Mesodermal cell (in vitro differentiated cells): ENCODE measurements around the gene ADNP.

Experiments
- H3K27ac ChIP-seq: 2 replicates; pipeline ENCODE4 v1.7.0; 2013; ENCODE audit warnings: mild to moderate bottlenecking, low read depth, low read length, moderate library complexity; ENCODE audit not compliant: severe bottlenecking
- H3K36me3 ChIP-seq: 2 replicates; pipeline ENCODE4 v1.7.1; 2013; ENCODE audit warnings: mild to moderate bottlenecking, low read length, moderate library complexity; ENCODE audit not compliant: control insufficient read depth, insufficient read depth
- H3K4me1 ChIP-seq: one replicate; pipeline ENCODE4 v1.7.1; 2013; ENCODE audit warnings: mild to moderate bottlenecking, low read length; ENCODE audit not compliant: insufficient read depth, control insufficient read depth, poor library complexity, severe bottlenecking
- H3K4me3 ChIP-seq: 2 replicates; pipeline ENCODE4 v1.7.0; 2013; ENCODE audit warnings: low read length, control low read depth, mild to moderate bottlenecking; ENCODE audit not compliant: insufficient read depth, poor library complexity, severe bottlenecking; ENCODE audit errors: extremely low read depth
- H3K9me3 ChIP-seq: 2 replicates; pipeline ENCODE4 v1.7.1; 2013; ENCODE audit warnings: mild to moderate bottlenecking, low read length, moderate library complexity; ENCODE audit not compliant: control insufficient read depth
- WGBS, 2 experiments: methylation state at CpG; one replicate each; pipeline ENCODE4 v1.1.5; 2013; ENCODE audit warnings: missing lambda C conversion rate in 2 of 2; ENCODE audit not compliant: insufficient coverage in 2 of 2; 5-methylcytosine and 5-hydroxymethylcytosine counted together

Gene ADNP

DNA sequence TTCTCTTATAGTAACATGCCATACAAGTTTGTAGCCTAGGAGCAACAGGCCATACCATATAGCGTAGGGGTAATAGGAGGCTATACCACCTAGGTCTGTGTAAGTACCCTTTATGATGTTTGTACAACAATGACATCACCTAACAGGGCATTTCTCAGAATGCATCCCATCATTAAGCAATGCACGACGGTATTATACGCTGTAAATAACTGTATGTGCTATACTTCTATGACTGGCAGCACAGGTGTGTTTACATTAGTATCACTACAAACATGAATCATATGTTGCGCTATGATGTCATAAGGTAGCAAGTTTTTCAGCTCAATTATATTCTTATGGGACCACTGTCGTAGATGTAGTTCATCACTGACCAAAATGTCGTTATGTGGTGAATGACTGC, 31.0 kb downstream of the ADNP start:
- 100% methylated on average over 3 of the region's 7 CpGs; no CpG with 5 or more reads in 1 of the 2 experiments for WGBS, 2 experiments
- Histone ChIP-seq H3K4me3 (no peak overlapping the region), H3K36me3 (peaks cover 87% of the 10 kb centered on the region), H3K9me3 (no peaks in the 10 kb centered on the region), H3K27ac (no peak overlapping the region), H3K4me1 (no peaks in the 10 kb centered on the region)

DNA sequence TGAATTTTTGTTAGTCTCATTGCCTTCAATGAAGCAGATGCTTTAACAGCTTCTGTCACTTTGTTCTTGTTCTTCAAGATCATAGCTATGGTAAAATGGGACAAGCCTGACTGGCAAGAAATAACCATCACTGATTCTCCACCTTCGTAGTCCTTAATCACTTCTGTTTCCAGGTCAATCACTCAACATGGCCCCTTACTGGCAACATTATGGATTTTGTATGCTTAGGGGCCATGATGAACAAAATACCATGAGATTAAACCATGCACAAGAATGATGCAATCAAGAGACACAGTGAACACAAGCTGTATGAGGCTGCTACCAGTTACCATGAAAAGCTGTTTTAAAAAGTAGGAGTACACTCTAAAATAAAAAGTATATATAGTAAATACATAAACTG, 32.8 kb downstream of the ADNP start:
- Histone ChIP-seq H3K4me3 (no peak overlapping the region), H3K36me3 (peaks cover 99% of the 10 kb centered on the region), H3K4me1 (no peaks in the 10 kb centered on the region), H3K27ac (no peak overlapping the region), H3K9me3 (no peaks in the 10 kb centered on the region)
- 100% methylated on average over 1 of the region's 1 CpG; no CpG with 5 or more reads in 1 of the 2 experiments for WGBS, 2 experiments

DNA sequence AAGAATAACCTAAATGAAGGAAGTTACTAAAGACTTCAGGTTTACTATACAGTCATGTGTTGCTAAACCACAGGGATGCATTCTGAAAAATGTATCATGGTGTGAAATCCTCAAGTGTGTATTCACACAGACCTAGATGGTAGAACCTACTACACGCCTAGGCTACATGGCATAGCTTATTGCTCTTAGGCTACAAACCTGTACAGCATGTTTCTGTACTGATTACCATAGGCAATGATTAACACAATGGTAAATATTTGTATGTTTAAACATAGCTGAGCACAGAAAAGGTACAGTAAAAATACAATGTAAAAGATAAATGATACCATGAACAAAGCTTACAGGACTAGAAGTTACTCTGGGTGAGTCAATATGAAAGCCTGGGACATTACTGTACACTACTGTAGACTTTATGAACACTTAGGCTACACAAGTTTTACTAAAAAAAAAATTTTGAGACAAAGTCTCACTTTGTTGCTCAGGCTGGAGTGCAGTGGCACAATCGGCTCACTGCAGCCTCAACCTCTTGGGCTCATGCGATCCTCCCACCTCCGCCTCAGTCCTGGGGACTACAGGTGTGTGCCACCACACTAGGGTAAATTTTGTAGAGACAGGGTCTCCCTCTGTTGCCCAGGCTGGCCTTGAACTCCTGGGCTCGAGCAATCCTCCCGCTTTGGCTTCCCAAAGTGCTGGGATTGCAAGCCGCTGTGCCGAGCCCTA, 36.0 kb downstream of the ADNP start:
- Histone ChIP-seq H3K36me3 (peaks cover 99% of the 10 kb centered on the region), H3K9me3 (no peaks in the 10 kb centered on the region), H3K4me1 (no peaks in the 10 kb centered on the region), H3K4me3 (no peak overlapping the region), H3K27ac (no peak overlapping the region)
- 96% methylated on average over 5 to 8 of the region's 8 CpGs for WGBS, 2 experiments

DNA sequence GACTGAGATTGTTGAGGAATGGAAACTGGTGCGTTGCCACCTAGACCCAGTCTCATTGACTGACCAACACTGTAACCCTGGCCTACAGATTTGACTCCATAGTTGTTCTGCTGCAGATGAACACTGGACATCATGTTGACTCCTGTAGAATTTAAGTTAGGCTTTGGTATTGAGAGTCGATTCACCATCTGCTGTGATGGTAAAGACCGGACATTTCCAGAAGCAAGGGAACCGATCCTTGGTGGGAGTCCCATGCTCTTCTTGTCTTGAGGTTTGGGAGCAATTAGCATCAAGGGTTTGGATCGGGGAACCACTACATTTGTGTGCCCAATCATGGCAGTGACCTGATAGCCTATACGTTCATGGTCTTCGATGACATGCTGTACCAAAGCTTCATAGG, 37.6 kb downstream of the ADNP start:
- WGBS, 2 experiments: 98% methylated on average over 6 to 7 of the region's 7 CpGs
- H3K4me3 ChIP-seq: no peak overlapping the region
- H3K9me3 ChIP-seq: no peaks in the 10 kb centered on the region
- peaks cover 98% of the 10 kb centered on the region for H3K36me3 ChIP-seq
- H3K27ac ChIP-seq: no peak overlapping the region
- no peaks in the 10 kb centered on the region for H3K4me1 ChIP-seq

DNA sequence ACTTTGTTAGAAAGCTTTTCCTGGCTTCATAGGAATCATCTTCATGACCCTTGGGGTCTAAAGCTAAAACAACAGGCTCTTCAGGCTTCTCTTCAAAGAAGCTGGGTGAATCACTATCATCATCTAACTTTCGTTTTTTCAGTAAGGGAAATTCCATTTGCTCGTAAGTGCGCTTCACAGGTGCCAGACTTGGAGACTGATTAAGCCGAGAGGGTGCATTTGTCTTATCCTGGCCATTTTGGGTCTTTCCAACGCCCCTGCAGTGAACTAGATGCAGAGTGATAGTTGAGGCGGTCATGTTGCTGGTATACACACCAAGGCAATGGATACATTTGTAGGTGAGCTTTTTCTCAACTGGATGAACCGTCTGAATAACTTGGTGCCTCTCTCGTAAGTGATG, 38.8 kb downstream of the ADNP start:
- Histone ChIP-seq H3K36me3 (peaks cover 98% of the 10 kb centered on the region), H3K9me3 (no peaks in the 10 kb centered on the region), H3K4me3 (no peak overlapping the region), H3K4me1 (no peaks in the 10 kb centered on the region), H3K27ac (no peak overlapping the region)
- WGBS, 2 experiments: 96 to 97% methylated on average over 8 of the region's 8 CpGs

DNA sequence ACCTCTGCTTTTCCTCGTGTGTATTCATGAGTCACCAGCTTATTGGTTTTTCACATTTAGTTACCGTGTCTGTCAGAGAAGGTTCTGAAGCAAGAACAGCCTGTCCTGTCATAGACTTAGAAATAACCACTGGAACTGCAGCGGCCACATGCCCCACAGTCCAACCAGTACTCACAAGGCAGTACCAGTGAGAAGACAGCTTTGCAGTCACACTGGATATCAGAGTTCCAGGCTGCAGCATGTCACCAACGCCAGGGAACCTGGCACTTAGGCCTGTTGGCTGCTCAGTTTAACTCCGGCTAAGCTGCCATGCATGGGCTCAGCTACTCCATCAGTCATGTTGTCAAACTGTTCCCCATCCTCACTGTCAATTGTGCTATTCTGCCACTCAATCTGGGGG, 40.1 kb downstream of the ADNP start:
- Histone ChIP-seq H3K27ac (no peak overlapping the region), H3K36me3 (peaks cover 88% of the 10 kb centered on the region), H3K4me3 (no peak overlapping the region), H3K4me1 (no peaks in the 10 kb centered on the region), H3K9me3 (no peaks in the 10 kb centered on the region)
- WGBS, 2 experiments: 92 to 97% methylated on average over 5 of the region's 5 CpGs

DNA sequence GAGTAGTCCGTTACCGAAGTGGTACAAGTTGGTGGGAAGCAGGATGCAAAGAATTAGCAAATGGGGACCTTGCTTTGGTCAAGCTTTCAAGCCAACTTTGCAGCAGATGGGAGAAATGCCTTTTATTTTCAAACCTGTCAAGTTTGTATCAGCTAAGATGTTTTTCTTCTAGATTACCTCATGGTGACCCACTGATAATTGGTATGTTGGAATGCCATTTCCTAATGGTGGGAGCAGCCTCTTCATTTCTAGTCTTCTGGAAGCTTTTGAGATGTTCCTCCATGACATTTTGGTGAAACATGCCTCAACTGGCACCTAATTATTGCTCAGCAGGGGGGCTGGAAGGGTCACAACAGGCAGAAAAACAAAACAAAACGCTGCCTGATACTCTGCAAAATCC, 43.7 kb downstream of the ADNP start:
- H3K36me3 ChIP-seq: peaks cover 52% of the 10 kb centered on the region
- H3K9me3 ChIP-seq: peaks cover 5% of the 10 kb centered on the region
- no peaks in the 10 kb centered on the region for H3K4me1 ChIP-seq
- H3K27ac ChIP-seq: peak overlapping the region; percentile 25
- no peak overlapping the region for H3K4me3 ChIP-seq
- 92 to 100% methylated on average over 1 to 3 of the region's 3 CpGs for WGBS, 2 experiments

DNA sequence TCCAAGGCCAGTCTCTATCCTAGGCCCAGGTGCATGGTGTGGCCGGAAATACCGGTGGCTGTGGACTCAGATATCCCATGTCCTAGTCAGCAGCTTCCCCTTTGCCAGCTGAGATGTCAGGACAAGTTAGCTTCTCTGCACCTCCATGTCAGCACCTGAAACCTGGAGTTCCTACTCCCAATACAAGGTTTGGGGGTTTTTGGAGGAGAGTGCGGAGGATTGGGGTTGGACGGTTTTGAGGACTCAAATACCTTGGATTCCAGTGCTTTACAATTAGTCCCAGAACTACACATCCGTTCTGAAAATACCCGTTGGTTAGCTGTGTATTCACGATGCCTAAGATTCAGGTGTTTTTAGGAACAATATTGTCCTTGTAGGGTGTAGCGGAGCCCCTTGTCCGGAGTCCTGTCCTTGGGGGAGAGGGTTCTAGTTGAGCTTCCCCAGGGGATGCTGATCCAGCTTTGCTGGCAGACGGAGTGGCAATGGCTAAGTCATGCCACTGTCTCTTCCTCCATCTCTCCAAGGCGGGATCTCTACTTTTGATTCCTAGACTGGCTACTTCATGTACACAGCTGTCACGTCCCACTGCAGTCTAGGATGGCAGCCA, 45.0 kb downstream of the ADNP start:
- Histone ChIP-seq H3K36me3 (peaks cover 39% of the 10 kb centered on the region), H3K4me3 (no peak overlapping the region), H3K27ac (no peak overlapping the region), H3K9me3 (peaks cover 5% of the 10 kb centered on the region), H3K4me1 (no peaks in the 10 kb centered on the region)
- WGBS, 2 experiments: 96 to 97% methylated on average over 4 to 11 of the region's 12 CpGs

DNA sequence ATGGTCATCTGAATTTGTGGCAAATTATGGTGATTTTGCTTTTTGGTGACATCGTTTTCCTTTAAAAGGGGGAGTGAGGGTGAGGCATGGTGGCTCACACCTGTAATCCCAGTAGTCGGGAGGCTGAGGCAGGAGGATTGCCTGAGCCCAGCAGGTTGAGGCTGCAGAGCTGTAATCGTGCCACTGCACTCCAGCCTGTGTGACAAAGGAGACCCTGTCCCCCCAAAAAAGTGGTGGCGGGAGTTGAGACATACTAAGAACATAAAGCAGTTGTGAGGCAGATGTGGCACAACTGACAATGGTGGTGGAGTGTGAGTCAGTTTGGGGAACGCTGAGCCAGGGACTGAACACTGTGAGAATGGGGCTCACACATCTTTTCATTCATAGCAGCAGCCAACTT, 45.5 kb downstream of the ADNP start:
- WGBS, 2 experiments: 99 to 100% methylated on average over 4 to 5 of the region's 5 CpGs
- Histone ChIP-seq H3K4me3 (no peak overlapping the region), H3K9me3 (peaks cover 5% of the 10 kb centered on the region), H3K27ac (no peak overlapping the region), H3K4me1 (no peaks in the 10 kb centered on the region), H3K36me3 (peaks cover 34% of the 10 kb centered on the region)

DNA sequence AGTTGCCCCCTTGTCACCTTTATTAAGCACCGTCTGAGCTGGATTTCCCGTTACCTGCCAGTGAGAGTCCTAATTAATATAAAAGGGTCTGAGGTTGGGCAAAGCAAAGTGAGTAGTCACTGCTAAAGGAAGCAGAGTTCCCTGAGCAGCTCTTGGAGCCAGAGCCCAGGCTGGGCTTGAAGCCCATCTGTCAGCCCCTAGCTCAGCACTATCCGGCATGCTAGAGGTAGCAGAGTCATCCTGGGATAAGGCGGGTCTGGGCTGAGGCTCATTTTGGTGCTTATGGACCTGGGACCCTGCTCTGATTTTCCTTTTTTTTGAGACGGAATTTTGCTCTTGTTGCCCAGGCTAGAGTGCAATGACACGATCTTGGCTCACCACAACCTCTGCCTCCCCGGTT, 46.2 kb downstream of the ADNP start:
- H3K27ac ChIP-seq: no peak overlapping the region
- H3K9me3 ChIP-seq: peaks cover 5% of the 10 kb centered on the region
- WGBS, 2 experiments: 89 to 94% methylated on average over 5 of the region's 7 CpGs
- H3K4me1 ChIP-seq: no peaks in the 10 kb centered on the region
- H3K36me3 ChIP-seq: peaks cover 27% of the 10 kb centered on the region
- H3K4me3 ChIP-seq: no peak overlapping the region

DNA sequence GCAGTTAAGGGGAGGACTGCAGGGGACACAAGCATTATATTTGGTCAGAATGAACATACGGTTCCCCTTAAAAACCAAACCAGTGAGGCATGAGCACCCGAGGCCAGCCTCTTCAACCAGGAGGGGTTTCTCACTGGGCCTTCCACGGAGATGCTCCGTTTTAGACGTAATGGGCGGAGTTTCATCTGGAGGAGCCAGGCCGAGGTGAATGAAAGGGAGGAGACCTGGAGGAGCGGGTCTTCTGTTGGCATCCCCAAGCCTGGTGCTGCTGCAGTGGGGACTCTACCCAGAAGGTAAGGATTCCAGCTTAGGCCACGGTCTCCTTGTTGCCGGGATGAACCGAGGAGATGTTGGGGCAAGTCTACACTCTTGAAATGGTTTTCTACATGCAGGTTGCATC, 47.4 kb downstream of the ADNP start:
- Histone ChIP-seq H3K9me3 (peaks cover 5% of the 10 kb centered on the region), H3K27ac (no peak overlapping the region), H3K4me3 (no peak overlapping the region), H3K36me3 (peaks cover 15% of the 10 kb centered on the region), H3K4me1 (no peaks in the 10 kb centered on the region)
- 88 to 93% methylated on average over 9 to 11 of the region's 11 CpGs for WGBS, 2 experiments
